ENCODE results near the gene FSTL5.

FSTL5 gene

GRCh38 chr4:161714931-161715330, 448.9 kb downstream of the FSTL5 start:
- peak; percentile 52 for ATAC-seq

GRCh38 chr4:161714022-161714751, 449.6 kb downstream of the FSTL5 start:
- peak; percentile 91 for ATAC-seq

More at GRCh38 chr4:161714931-161715330, 448.9 kb downstream of the FSTL5 start:
- no peak for TF ChIP-seq ISL1 (CRISPR knock-in tag; IDR thresholded peaks at IDR 0.05)
- no peak for TF ChIP-seq CSRNP3 (CRISPR knock-in tag; IDR thresholded peaks at IDR 0.05)
- TF ChIP-seq, protein P1, sequence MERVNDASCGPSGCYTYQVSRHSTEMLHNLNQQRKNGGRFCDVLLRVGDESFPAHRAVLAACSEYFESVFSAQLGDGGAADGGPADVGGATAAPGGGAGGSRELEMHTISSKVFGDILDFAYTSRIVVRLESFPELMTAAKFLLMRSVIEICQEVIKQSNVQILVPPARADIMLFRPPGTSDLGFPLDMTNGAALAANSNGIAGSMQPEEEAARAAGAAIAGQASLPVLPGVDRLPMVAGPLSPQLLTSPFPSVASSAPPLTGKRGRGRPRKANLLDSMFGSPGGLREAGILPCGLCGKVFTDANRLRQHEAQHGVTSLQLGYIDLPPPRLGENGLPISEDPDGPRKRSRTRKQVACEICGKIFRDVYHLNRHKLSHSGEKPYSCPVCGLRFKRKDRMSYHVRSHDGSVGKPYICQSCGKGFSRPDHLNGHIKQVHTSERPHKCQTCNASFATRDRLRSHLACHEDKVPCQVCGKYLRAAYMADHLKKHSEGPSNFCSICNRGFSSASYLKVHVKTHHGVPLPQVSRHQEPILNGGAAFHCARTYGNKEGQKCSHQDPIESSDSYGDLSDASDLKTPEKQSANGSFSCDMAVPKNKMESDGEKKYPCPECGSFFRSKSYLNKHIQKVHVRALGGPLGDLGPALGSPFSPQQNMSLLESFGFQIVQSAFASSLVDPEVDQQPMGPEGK (CRISPR knock-in tag; IDR thresholded peaks at IDR 0.05; ENCODE audit: borderline replicate concordance), result no peak
- no peak for TF ChIP-seq GLIS3 (CRISPR knock-in tag; IDR thresholded peaks at IDR 0.05)
- TF ChIP-seq ZFP30 (CRISPR knock-in tag; IDR thresholded peaks at IDR 0.05), result no peak
- TF ChIP-seq, protein P2, sequence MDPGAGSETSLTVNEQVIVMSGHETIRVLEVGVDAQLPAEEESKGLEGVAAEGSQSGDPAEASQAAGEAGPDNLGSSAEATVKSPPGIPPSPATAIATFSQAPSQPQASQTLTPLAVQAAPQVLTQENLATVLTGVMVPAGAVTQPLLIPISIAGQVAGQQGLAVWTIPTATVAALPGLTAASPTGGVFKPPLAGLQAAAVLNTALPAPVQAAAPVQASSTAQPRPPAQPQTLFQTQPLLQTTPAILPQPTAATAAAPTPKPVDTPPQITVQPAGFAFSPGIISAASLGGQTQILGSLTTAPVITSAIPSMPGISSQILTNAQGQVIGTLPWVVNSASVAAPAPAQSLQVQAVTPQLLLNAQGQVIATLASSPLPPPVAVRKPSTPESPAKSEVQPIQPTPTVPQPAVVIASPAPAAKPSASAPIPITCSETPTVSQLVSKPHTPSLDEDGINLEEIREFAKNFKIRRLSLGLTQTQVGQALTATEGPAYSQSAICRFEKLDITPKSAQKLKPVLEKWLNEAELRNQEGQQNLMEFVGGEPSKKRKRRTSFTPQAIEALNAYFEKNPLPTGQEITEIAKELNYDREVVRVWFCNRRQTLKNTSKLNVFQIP (CRISPR knock-in tag; IDR thresholded peaks at IDR 0.05; ENCODE audit: borderline replicate concordance, low read depth), result no peak
- no peak for TF ChIP-seq OSR1 (CRISPR knock-in tag; IDR thresholded peaks at IDR 0.05)
- TF ChIP-seq ZNF8 (CRISPR knock-in tag; IDR thresholded peaks at IDR 0.05), result no peak
- no peak for TF ChIP-seq TOX (CRISPR knock-in tag; IDR thresholded peaks at IDR 0.05; ENCODE audit: borderline replicate concordance)
- TF ChIP-seq PPARA (CRISPR knock-in tag; IDR thresholded peaks at IDR 0.05; ENCODE audit: borderline replicate concordance), result no peak
- no peak for TF ChIP-seq ZNF565 (CRISPR knock-in tag; conservative IDR thresholded peaks at IDR 0.05; ENCODE audit: low read depth)
- no peak for TF ChIP-seq CSDC2 (CRISPR knock-in tag; IDR thresholded peaks at IDR 0.05)

DNA sequence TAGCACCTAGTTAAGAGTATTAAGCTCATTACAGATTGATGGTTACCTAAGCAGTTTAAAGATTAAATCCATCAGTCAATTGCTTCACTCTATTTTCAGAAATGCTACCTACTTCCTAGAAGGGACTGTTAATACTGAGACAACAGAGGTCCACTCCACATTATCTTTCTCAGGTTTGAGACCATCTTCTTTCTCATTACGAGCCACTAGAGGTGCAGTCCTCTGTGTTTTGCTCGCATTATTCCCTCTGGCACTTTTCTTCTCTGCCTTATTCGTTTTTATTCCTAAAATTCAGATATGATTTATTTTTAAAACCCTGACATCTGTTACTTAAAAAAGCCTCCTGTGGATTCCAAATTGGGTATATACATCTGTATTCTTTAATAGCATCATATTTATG, 459.1 kb downstream of the FSTL5 start:
- no peak for ATAC-seq
- no peak for TF ChIP-seq ZC3H10 (CRISPR knock-in tag; IDR thresholded peaks at IDR 0.05)
- TF ChIP-seq, protein P1 (CRISPR knock-in tag; IDR thresholded peaks at IDR 0.05; ENCODE audit: borderline replicate concordance), result no peak
- no peak for TF ChIP-seq TOX (CRISPR knock-in tag; IDR thresholded peaks at IDR 0.05; ENCODE audit: borderline replicate concordance)
- no peak for TF ChIP-seq ZNF565 (CRISPR knock-in tag; conservative IDR thresholded peaks at IDR 0.05; ENCODE audit: low read depth)
- TF ChIP-seq, protein P3, sequence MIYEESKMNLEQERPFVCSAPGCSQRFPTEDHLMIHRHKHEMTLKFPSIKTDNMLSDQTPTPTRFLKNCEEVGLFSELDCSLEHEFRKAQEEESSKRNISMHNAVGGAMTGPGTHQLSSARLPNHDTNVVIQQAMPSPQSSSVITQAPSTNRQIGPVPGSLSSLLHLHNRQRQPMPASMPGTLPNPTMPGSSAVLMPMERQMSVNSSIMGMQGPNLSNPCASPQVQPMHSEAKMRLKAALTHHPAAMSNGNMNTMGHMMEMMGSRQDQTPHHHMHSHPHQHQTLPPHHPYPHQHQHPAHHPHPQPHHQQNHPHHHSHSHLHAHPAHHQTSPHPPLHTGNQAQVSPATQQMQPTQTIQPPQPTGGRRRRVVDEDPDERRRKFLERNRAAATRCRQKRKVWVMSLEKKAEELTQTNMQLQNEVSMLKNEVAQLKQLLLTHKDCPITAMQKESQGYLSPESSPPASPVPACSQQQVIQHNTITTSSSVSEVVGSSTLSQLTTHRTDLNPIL (CRISPR knock-in tag; IDR thresholded peaks at IDR 0.05; ENCODE audit: low read depth), result no peak
- no peak for TF ChIP-seq OSR1 (CRISPR knock-in tag; IDR thresholded peaks at IDR 0.05)
- TF ChIP-seq, protein P2 (CRISPR knock-in tag; IDR thresholded peaks at IDR 0.05; ENCODE audit: borderline replicate concordance, low read depth), result no peak
- no peak for TF ChIP-seq ISL1 (CRISPR knock-in tag; IDR thresholded peaks at IDR 0.05)
- no peak for TF ChIP-seq SNAI2 (CRISPR knock-in tag; IDR thresholded peaks at IDR 0.05)
- TF ChIP-seq TCF4 (CRISPR knock-in tag; IDR thresholded peaks at IDR 0.05; ENCODE audit: borderline replicate concordance), result no peak
- no peak for TF ChIP-seq ZFP30 (CRISPR knock-in tag; IDR thresholded peaks at IDR 0.05)
- TF ChIP-seq ARNTL (CRISPR knock-in tag; IDR thresholded peaks at IDR 0.05; ENCODE audit: borderline replicate concordance, low read depth), result no peak
- TF ChIP-seq ZNF70 (CRISPR knock-in tag; IDR thresholded peaks at IDR 0.05), result no peak
- no peak for TF ChIP-seq ZNF8 (CRISPR knock-in tag; IDR thresholded peaks at IDR 0.05)
- no peak for TF ChIP-seq GLIS3 (CRISPR knock-in tag; IDR thresholded peaks at IDR 0.05)
- no peak for TF ChIP-seq PPARA (CRISPR knock-in tag; IDR thresholded peaks at IDR 0.05; ENCODE audit: borderline replicate concordance)

More at GRCh38 chr4:161714022-161714751, 449.6 kb downstream of the FSTL5 start:
- TF ChIP-seq ZNF8 (CRISPR knock-in tag; IDR thresholded peaks at IDR 0.05), result no peak
- TF ChIP-seq, protein P1 (CRISPR knock-in tag; IDR thresholded peaks at IDR 0.05; ENCODE audit: borderline replicate concordance), result 0 out of 2 replicates have a peak, but pooled peaks have one; percentile 18
- TF ChIP-seq TOX (CRISPR knock-in tag; IDR thresholded peaks at IDR 0.05; ENCODE audit: borderline replicate concordance), result peak; percentile 6; the same call in 1 of the 2 replicates
- TF ChIP-seq ISL1 (CRISPR knock-in tag; IDR thresholded peaks at IDR 0.05), result peak; percentile 93
- peak; percentile 56; the same call in 1 of the 2 replicates for TF ChIP-seq ZC3H10 (CRISPR knock-in tag; IDR thresholded peaks at IDR 0.05)
- TF ChIP-seq ARNTL (CRISPR knock-in tag; IDR thresholded peaks at IDR 0.05; ENCODE audit: borderline replicate concordance, low read depth), result no peak
- TF ChIP-seq, protein P3 (CRISPR knock-in tag; IDR thresholded peaks at IDR 0.05; ENCODE audit: low read depth), result peak; percentile 48; the same call in 1 of the 2 replicates

Data from SK-N-SH treated with all-trans-retinoic acid at 6 μM for 48 hours (cell line).